Activated CD4-positive, alpha-beta T cell treated with anti-CD3 and anti-CD28 coated beads, Interleukin-2, amount 10 ng/mL, durations not matched to agents 24 days and 14 days (primary cell): ENCODE data around the gene CMTM3. TPM values are rescaled to one million over a fixed set of nuclear protein-coding genes. Genes with fewer than 3 reads are reported as not detected.
"Not testable (repeated sequence)": the region's sequence is repeated elsewhere in the genome, so short reads cannot be mapped to it uniquely, and the experiment has no call there.

Source experiments
- DNase-seq: peaks from one replicate; pipeline ENCODE4 v3.0.0; 2022
- H3K27ac Mint-ChIP-seq: one replicate; pipeline ENCODE4 v1.8.0; 2022; ENCODE audit warnings: mild to moderate bottlenecking, mixed read lengths
- H3K27me3 Mint-ChIP-seq: one replicate; pipeline ENCODE4 v1.8.0; 2022; ENCODE audit warnings: mixed read lengths
- H3K36me3 Mint-ChIP-seq: one replicate; pipeline ENCODE4 v1.8.0; 2022; ENCODE audit warnings: low read depth, mild to moderate bottlenecking, mixed read lengths
- H3K4me1 Mint-ChIP-seq: one replicate; pipeline ENCODE4 v1.8.0; 2021; ENCODE audit warnings: mixed read lengths
- H3K4me3 Mint-ChIP-seq: one replicate; pipeline ENCODE4 v1.8.0; 2022; ENCODE audit warnings: mild to moderate bottlenecking, moderate library complexity, mixed read lengths
- H3K9me3 Mint-ChIP-seq: one replicate; pipeline ENCODE4 v1.8.0; 2021; ENCODE audit warnings: mixed read lengths
- intact Hi-C: fragments of 100-400 bp; cut with micrococcal nuclease; formaldehyde crosslinking; loops from one replicate; pipeline ENCODE4 v1.15.1; 2023
- total RNA-seq: library from RNA; stranded (reverse); gene quantifications from 2 replicates; pipeline ENCODE4 v1.2.3, GENCODE V29; 2022

Gene CMTM3
- total RNA-seq, 1 donor from 2014 or later: 100 TPM

GRCh38 chr16:66661210-66661560 is 56.7 kb downstream of the CMTM3 start:
- Mint-ChIP-seq H3K4me1 (peaks cover 4% of the 10 kb centered on the region), H3K27me3 (peaks cover 27% of the 10 kb centered on the region), H3K4me3 (no peak overlapping the region), H3K9me3 (no peaks in the 10 kb centered on the region), H3K27ac (no peak overlapping the region), H3K36me3 (no peaks in the 10 kb centered on the region)
- intact Hi-C loops: no loop called here
- DNase-seq: no peak

- H3K4me3 Mint-ChIP-seq, H3K27ac Mint-ChIP-seq, intact Hi-C loops: not testable (repeated sequence)
These were observed 57.3 kb downstream of the CMTM3 start for GRCh38 chr16:66661671-66662346.

GRCh38 chr16:66662445-66663194 is 58.1 kb downstream of the CMTM3 start:
- Mint-ChIP-seq H3K36me3 (no peaks in the 10 kb centered on the region), H3K9me3 (no peaks in the 10 kb centered on the region), H3K27me3 (peaks cover 20% of the 10 kb centered on the region), H3K27ac (no peak overlapping the region), H3K4me1 (peaks cover 2% of the 10 kb centered on the region), H3K4me3 (no peak overlapping the region)
- no peak for DNase-seq
- intact Hi-C loops: no loop called here

More at GRCh38 chr16:66661671-66662346, 57.3 kb downstream of the CMTM3 start:
- H3K4me1 Mint-ChIP-seq, DNase-seq, H3K36me3 Mint-ChIP-seq, H3K9me3 Mint-ChIP-seq: not testable (repeated sequence)
- peaks cover 22% of the 10 kb centered on the region for H3K27me3 Mint-ChIP-seq

Other genes starting within 250 kb of the CMTM3 start
- not detected in 2 replicates for gene CDH5, start 238.0 kb upstream of the CMTM3 start, total RNA-seq
- gene BEAN1, start 177.4 kb upstream of the CMTM3 start, total RNA-seq: not detected in 2 replicates
- 5.8 and 6.7 TPM in 2 replicates for gene TK2, start 54.6 kb upstream of the CMTM3 start, total RNA-seq
- 145 and 146 TPM in 2 replicates for gene CKLF, start 52.1 kb upstream of the CMTM3 start, total RNA-seq
- gene CMTM1, start 38.3 kb upstream of the CMTM3 start, total RNA-seq: 12.2 and 13.6 TPM in 2 replicates
- 0.51 and 0.95 TPM in 2 replicates for gene CMTM2, start 25.2 kb upstream of the CMTM3 start, total RNA-seq
- gene CMTM4, start 92.0 kb downstream of the CMTM3 start, total RNA-seq: 3.5 and 5.0 TPM in 2 replicates
- gene DYNC1LI2, start 146.9 kb downstream of the CMTM3 start, total RNA-seq: 51.4 and 56.5 TPM in 2 replicates
- 0.37 TPM in 1 of 2 replicates, not detected in the other for gene TERB1, start 196.9 kb downstream of the CMTM3 start, total RNA-seq
- 118 and 125 TPM in 2 replicates for gene NAE1, start 226.3 kb downstream of the CMTM3 start, total RNA-seq
- 0.28 and 0.56 TPM in 2 replicates for gene CA7, start 239.7 kb downstream of the CMTM3 start, total RNA-seq